Endothelial cell of hepatic sinusoid (primary cell): Measurements from ENCODE around the gene NOL6.
"Not testable (repeated sequence)": the region's sequence is repeated elsewhere in the genome, so short reads cannot be mapped to it uniquely, and the experiment has no call there.

Source experiments
- in situ Hi-C: cut with HindIII; loops from 2 replicates; pipeline ENCODE4 v1.10.0; 2017; ENCODE audit warnings: low sequenced_read_pairs

NOL6 gene

GRCh38 chr9:33434317-33435105 lies 39.2 kb downstream of the NOL6 start:
- in situ Hi-C loops: no loop called here

GRCh38 chr9:33433871-33434270 lies 39.9 kb downstream of the NOL6 start:
- in situ Hi-C loops: no loop called here

- in situ Hi-C loops: no loop called here
Measured at GRCh38 chr9:33431420-33431819, 42.3 kb downstream of the NOL6 start.

GRCh38 chr9:33430942-33431341 lies 42.8 kb downstream of the NOL6 start:
- in situ Hi-C loops: no loop called here

GRCh38 chr9:33429256-33429985 lies 44.3 kb downstream of the NOL6 start:
- in situ Hi-C loops: no loop called here

GRCh38 chr9:33426843-33427293 lies 46.9 kb downstream of the NOL6 start:
- in situ Hi-C loops: no loop called here

- in situ Hi-C loops: no loop called here
Measured at GRCh38 chr9:33425128-33425533, 48.6 kb downstream of the NOL6 start.

- in situ Hi-C loops: not testable (repeated sequence)
Measured at GRCh38 chr9:33424492-33424891, 49.2 kb downstream of the NOL6 start.

- in situ Hi-C loops: not testable (repeated sequence)
Measured at GRCh38 chr9:33424043-33424442, 49.7 kb downstream of the NOL6 start.

- in situ Hi-C loops: loop anchor here (5.0 kb wide), 1 partner anchor 37 kb away; no protein-coding TSS in a partner anchor
Measured at GRCh38 chr9:33419708-33420303, 53.9 kb downstream of the NOL6 start.

GRCh38 chr9:33418090-33418489 lies 55.6 kb downstream of the NOL6 start:
- in situ Hi-C loops: loop anchor here (5.0 kb wide), 1 partner anchor 39 kb away; no protein-coding TSS in a partner anchor

GRCh38 chr9:33416996-33417395 lies 56.7 kb downstream of the NOL6 start:
- in situ Hi-C loops: loop anchor here (5.0 kb wide), 1 partner anchor 40 kb away; no protein-coding TSS in a partner anchor

GRCh38 chr9:33415501-33416038 lies 58.2 kb downstream of the NOL6 start:
- in situ Hi-C loops: loop anchor here (5.0 kb wide), 1 partner anchor 42 kb away; no protein-coding TSS in a partner anchor

- in situ Hi-C loops: loop anchor here (5.0 kb wide), 1 partner anchor 42 kb away; no protein-coding TSS in a partner anchor
Measured at GRCh38 chr9:33414889-33415500, 58.7 kb downstream of the NOL6 start.

- in situ Hi-C loops: no loop called here
Measured at GRCh38 chr9:33414268-33414667, 59.5 kb downstream of the NOL6 start.
